ENCODE data around the gene FAM124A.

Gene FAM124A

GRCh38 chr13:51317262-51317661 is 95.1 kb downstream of the FAM124A start:
- DNase-seq = no peak

- no peak for DNase-seq
These were observed 95.8 kb downstream of the FAM124A start for GRCh38 chr13:51318015-51318414.

- no peak for DNase-seq
These were observed 96.7 kb downstream of the FAM124A start for GRCh38 chr13:51318876-51319275.

GRCh38 chr13:51321836-51322235 is 99.6 kb downstream of the FAM124A start:
- no peak for DNase-seq

GRCh38 chr13:51322826-51323225 is 100.6 kb downstream of the FAM124A start:
- DNase-seq = no peak

GRCh38 chr13:51323824-51324511 is 101.8 kb downstream of the FAM124A start:
- DNase-seq = no peak

GRCh38 chr13:51324714-51325420 is 102.7 kb downstream of the FAM124A start:
- DNase-seq = no peak

- no peak for DNase-seq
These were observed 103.6 kb downstream of the FAM124A start for GRCh38 chr13:51325837-51326236.

GRCh38 chr13:51326777-51327176 is 104.6 kb downstream of the FAM124A start:
- DNase-seq = no peak

GRCh38 chr13:51327961-51328360 is 105.8 kb downstream of the FAM124A start:
- no peak for DNase-seq

GRCh38 chr13:51328488-51328887 is 106.3 kb downstream of the FAM124A start:
- no peak for DNase-seq

GRCh38 chr13:51329606-51330005 is 107.4 kb downstream of the FAM124A start:
- no peak for DNase-seq

- no peak for DNase-seq
These were observed 108.6 kb downstream of the FAM124A start for GRCh38 chr13:51330791-51331190.

GRCh38 chr13:51331354-51331861 is 109.2 kb downstream of the FAM124A start:
- DNase-seq = no peak

GRCh38 chr13:51332566-51333361 is 110.6 kb downstream of the FAM124A start:
- DNase-seq = no peak

- no peak for DNase-seq
These were observed 111.2 kb downstream of the FAM124A start for GRCh38 chr13:51333421-51333820.

GRCh38 chr13:51333826-51334225 is 111.6 kb downstream of the FAM124A start:
- DNase-seq = no peak

All from CD4-positive, alpha-beta T cell treated with Interferon alpha-2 for 1 hour (primary cell).